NB4 (cell line): ENCODE results near the gene CDV3.

Experiments used
- CTCF ChIP-seq: IDR thresholded peaks from one replicate; pipeline ENCODE4 v1.5.1; 2012; ENCODE audit warnings: low read depth, low read length
- MYC ChIP-seq: IDR thresholded peaks from 2 replicates; pipeline ENCODE4 v1.6.1; 2011; ENCODE audit warnings: low read depth, low read length
- POLR2A ChIP-seq: IDR thresholded peaks from 2 replicates; pipeline ENCODE4 v1.6.1; 2011; ENCODE audit warnings: mild to moderate bottlenecking; ENCODE audit not compliant: insufficient read length; ENCODE audit errors: extremely low read depth

DNA sequence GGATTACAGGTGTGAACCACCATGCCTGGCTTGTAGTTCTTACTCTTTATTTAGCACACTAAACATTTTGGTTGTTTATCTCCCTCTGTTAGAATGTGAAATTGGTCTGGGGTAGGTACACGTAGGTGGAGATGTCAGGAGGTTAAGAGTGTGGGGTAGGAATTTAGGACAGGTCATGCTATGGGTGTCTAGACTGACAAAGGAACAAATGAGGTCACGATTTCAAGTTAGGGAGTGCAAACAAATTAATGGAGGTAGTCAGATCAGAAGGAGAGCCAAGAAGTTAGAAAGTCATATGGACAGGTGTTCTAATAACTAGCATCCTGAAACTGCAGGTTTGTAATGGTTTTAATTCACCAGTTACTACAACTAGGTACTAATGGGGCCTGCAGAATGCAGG is 19.8 kb downstream of the CDV3 start:
- TF ChIP-seq CTCF, result no peak
- TF ChIP-seq POLR2A, result no peak
- no peak for TF ChIP-seq MYC
